Testis (tissue), 3 donors: ENCODE results near the gene GTF2A1. TPM values are rescaled to one million over a fixed set of nuclear protein-coding genes. Genes with fewer than 3 reads are reported as not detected.

ENCODE experiments used
- DNase-seq: peaks from one replicate; pipeline ENCODE4 v3.0.0-alpha.2; 2019
- H3K27ac ChIP-seq, 2 donors: fragments of 200-600 bp; sonication (generic); one replicate each; pipeline ENCODE4 v1.5.1; 2019
- H3K27me3 ChIP-seq: fragments of 200-600 bp; sonication (generic); one replicate; pipeline ENCODE4 v1.5.1; 2019
- H3K36me3 ChIP-seq: fragments of 200-600 bp; sonication (generic); one replicate; pipeline ENCODE4 v1.5.1; 2017; ENCODE audit warnings: low read depth; ENCODE audit errors: missing control alignments
- H3K4me1 ChIP-seq: fragments of 200-600 bp; sonication (generic); one replicate; pipeline ENCODE4 v1.5.1; 2019
- H3K4me3 ChIP-seq, 2 donors: fragments of 200-600 bp; sonication (generic); one replicate each; pipeline ENCODE4 v1.5.1; 2017 to 2019
- H3K9me3 ChIP-seq: fragments of 200-600 bp; sonication (generic); one replicate; pipeline ENCODE4 v1.5.1; 2017
- POLR2A ChIP-seq: fragments of 450-650 bp; IDR thresholded peaks from one replicate; pipeline ENCODE4 v1.6.1; 2017; ENCODE audit warnings: antibody characterized with exemption, mild to moderate bottlenecking, moderate library complexity
- WGBS, 2 donors: methylation state at CpG; one replicate each; pipeline ENCODE4 v1.1.5; 2018; 5-methylcytosine and 5-hydroxymethylcytosine counted together
- intact Hi-C: fragments of 100-400 bp; cut with DNase I; formaldehyde crosslinking; loops from one replicate; pipeline ENCODE4 v1.15.1; 2023; ENCODE audit warnings: low total_unique reads
- polyA plus RNA-seq: library from polyadenylated mRNA; stranded (reverse); fragments of 350-450 nt; fragmentation: Illumina TruSeq; extraction: RNeasy Lipid Tissue Mini Kit (QIAGEN cat#74804); gene quantifications from one replicate; pipeline ENCODE4 v1.2.3, GENCODE V29; 2014; ENCODE audit warnings: low read depth, low replicate concordance; ENCODE audit not compliant: insufficient read depth
- total RNA-seq, 2 donors: library from RNA; depleted of rRNA; stranded (reverse); fragments of >200 nt; gene quantifications; one replicate each; pipeline ENCODE4 v1.2.3, GENCODE V29; 2016
- TF ChIP-seq, protein P1 (sequence below), 3 experiments: fragments of 450-650 bp in 2 of 3; fragments of 200-600 bp in 1 of 3; sonication (generic) in 1 of 3; IDR thresholded peaks; one replicate each; pipeline ENCODE4 v1.5.1; 2016 to 2019; ENCODE audit warnings: antibody characterized with exemption in 3 of 3, mild to moderate bottlenecking in 2 of 3, moderate library complexity in 1 of 3

The GTF2A1 gene
- total and polyA plus RNA-seq, 3 donors from 2014 or later, result 50.2 to 66.0 (median 52.9) TPM

DNA sequence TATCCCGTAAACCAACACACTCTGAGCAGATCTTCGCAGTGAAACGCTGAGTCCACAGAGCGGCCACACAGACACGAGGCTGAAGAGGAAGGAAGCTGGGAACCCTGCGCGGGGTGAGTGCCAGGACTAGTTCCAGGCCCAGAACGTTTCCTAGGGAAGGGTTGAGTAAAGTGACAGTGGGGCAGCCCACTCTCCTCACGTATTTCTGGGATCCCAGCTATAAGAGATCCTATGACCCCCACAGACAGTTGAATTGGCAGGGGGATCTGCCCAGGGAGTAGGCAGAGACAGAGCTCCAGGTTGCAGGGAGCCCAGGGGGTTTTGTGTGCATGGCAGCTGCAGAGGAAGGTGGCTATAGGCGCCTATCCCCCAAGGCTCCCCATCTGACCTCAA, 51.1 kb downstream of the GTF2A1 start:
- Histone ChIP-seq H3K4me1 (peaks cover 3% of the 10 kb centered on the region), H3K27me3 (no peaks in the 10 kb centered on the region), H3K4me3 (peak overlapping the region; percentile 47 to 64), H3K27ac (peak overlapping the region; percentile 78 to 81), H3K9me3 (no peaks in the 10 kb centered on the region), H3K36me3 (no peaks in the 10 kb centered on the region)
- intact Hi-C loops, result no loop called here
- DNase-seq, result peak; percentile 71
- TF ChIP-seq, protein P1, sequence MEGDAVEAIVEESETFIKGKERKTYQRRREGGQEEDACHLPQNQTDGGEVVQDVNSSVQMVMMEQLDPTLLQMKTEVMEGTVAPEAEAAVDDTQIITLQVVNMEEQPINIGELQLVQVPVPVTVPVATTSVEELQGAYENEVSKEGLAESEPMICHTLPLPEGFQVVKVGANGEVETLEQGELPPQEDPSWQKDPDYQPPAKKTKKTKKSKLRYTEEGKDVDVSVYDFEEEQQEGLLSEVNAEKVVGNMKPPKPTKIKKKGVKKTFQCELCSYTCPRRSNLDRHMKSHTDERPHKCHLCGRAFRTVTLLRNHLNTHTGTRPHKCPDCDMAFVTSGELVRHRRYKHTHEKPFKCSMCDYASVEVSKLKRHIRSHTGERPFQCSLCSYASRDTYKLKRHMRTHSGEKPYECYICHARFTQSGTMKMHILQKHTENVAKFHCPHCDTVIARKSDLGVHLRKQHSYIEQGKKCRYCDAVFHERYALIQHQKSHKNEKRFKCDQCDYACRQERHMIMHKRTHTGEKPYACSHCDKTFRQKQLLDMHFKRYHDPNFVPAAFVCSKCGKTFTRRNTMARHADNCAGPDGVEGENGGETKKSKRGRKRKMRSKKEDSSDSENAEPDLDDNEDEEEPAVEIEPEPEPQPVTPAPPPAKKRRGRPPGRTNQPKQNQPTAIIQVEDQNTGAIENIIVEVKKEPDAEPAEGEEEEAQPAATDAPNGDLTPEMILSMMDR (IDR thresholded peaks at IDR 0.05), result no peak
- no peak for TF ChIP-seq POLR2A
- WGBS, 2 donors, result 2 to 3% methylated on average over 9 to 10 of the region's 10 CpGs

DNA sequence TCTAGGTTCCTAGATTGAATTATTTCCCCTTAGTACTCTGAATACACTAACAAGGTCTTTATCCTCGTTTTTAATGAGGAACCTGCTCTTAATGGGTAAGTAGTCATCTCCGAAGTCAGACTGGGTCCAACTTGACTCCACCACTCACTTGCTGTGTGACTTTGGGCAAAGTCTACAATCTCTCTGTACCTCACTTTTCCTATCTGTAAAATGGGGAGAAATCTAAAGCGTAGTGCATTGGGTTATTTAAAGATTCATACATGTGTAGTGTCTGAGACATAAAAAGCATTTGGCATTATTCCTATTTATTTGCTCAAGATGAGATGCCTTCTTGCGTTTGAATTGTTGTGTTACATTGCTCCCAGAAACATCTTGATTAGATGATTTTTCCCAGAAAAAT, 51.5 kb downstream of the GTF2A1 start:
- Histone ChIP-seq H3K27me3 (no peaks in the 10 kb centered on the region), H3K4me3 (peak overlapping the region; percentile 47 to 64), H3K27ac (peak overlapping the region; percentile 78 to 81), H3K9me3 (no peaks in the 10 kb centered on the region), H3K4me1 (peaks cover 3% of the 10 kb centered on the region), H3K36me3 (no peaks in the 10 kb centered on the region)
- TF ChIP-seq, protein P1 (IDR thresholded peaks at IDR 0.05), result no peak
- TF ChIP-seq POLR2A, result no peak
- DNase-seq, result no peak
- WGBS, 2 donors, result 36 to 49% methylated on average over 4 of the region's 4 CpGs
- intact Hi-C loops, result no loop called here

DNA sequence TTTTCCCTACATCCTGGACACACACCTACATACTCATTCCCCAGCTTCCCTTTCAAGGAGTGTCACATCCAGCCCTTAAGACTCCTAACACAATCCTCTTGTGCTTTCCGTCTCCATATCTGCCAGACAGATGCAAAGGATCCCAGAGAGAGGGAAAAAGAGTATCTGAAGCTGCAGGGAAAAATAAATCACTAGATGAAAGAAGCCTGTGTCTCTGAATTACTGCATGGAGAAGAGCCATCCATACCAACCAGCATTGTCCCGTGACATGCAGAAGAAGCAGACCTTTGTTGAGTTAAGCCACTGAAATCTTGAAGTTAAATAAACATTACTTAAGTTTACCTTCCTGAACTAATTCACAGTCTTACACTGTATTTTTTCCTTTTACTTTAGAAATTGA, 54.6 kb downstream of the GTF2A1 start:
- no peak for DNase-seq
- intact Hi-C loops, result no loop called here
- Histone ChIP-seq H3K4me3 (no peak overlapping the region), H3K4me1 (peaks cover 3% of the 10 kb centered on the region), H3K36me3 (no peaks in the 10 kb centered on the region), H3K27me3 (no peaks in the 10 kb centered on the region), H3K27ac (no peak overlapping the region), H3K9me3 (no peaks in the 10 kb centered on the region)
- TF ChIP-seq, protein P1 (IDR thresholded peaks at IDR 0.05), result no peak
- no peak for TF ChIP-seq POLR2A
- WGBS, 2 donors, result 88 to 93% methylated on average over 2 of the region's 2 CpGs

DNA sequence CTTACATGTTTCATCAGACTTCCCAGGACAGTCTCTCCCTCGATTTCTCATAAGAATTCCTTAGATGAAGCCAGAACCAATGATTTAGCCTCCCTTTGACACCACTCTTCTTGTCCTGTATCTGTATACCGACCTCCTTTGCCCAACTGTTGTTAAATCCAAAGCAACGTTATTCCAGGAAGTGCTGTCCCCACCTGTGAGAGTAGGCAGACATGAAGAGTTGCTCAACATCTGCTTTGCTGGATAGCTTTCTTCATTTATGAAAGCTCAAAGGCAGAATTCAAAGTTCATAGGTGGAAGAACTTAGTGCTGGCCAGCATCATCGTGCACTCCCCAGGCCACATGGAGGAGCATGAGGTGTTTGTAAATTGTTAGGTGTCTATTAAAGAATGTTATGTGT, 55.6 kb downstream of the GTF2A1 start:
- no peak for TF ChIP-seq POLR2A
- intact Hi-C loops, result no loop called here

DNA sequence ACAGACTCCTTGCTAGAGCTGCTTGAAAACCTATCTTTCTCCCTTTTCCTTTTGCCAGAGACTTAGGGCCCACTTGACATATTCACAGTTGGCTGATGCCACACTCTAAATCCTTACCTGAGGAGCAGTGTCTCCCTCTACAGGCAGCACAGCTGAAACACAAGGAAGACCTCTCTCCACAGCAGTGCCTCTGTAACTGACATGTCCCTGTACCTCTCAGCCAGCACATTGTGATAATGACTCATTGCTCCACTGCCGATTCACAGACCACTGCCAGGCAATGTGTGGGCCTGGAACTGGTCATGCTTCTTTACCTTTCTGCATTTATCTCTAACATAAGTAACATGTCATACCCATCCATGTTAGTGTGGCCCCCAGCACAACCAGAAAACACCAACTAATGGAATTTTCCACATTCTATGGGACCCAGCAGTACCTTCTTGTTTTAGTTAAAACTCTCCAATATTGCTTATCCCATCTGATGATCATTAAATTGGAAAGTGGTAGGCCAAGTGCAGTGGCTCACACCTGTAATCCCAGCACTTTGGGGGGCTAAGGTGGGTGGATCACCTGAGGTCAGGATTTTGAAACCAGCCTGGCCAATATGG, 56.5 kb downstream of the GTF2A1 start:
- no peak overlapping the region for H3K27ac ChIP-seq
- DNase-seq, result peak; percentile 76
- 36 to 42% methylated on average over 1 of the region's 1 CpG for WGBS, 2 donors

More for the DNA sequence above, 55.6 kb downstream of the GTF2A1 start:
- H3K27me3 ChIP-seq, result no peaks in the 10 kb centered on the region
- no peaks in the 10 kb centered on the region for H3K9me3 ChIP-seq
- no peak overlapping the region for H3K4me3 ChIP-seq
- H3K4me1 ChIP-seq, result no peaks in the 10 kb centered on the region
- 70 to 75% methylated on average over 4 of the region's 4 CpGs for WGBS, 2 donors
- no peaks in the 10 kb centered on the region for H3K36me3 ChIP-seq
- H3K27ac ChIP-seq, result no peak overlapping the region
- no peak for DNase-seq

More for the DNA sequence above, 56.5 kb downstream of the GTF2A1 start:
- Histone ChIP-seq H3K4me3 (no peak overlapping the region), H3K9me3 (no peaks in the 10 kb centered on the region), H3K36me3 (no peaks in the 10 kb centered on the region), H3K27me3 (no peaks in the 10 kb centered on the region), H3K4me1 (no peaks in the 10 kb centered on the region)
- intact Hi-C loops, result no loop called here
- TF ChIP-seq, protein P1 (IDR thresholded peaks at IDR 0.05), result peak in 2 of 3 experiments; percentile 34 to 35
- TF ChIP-seq POLR2A, result no peak
